Peyer's patch (tissue), 4 donors: ENCODE data around the gene CYP39A1.

Experiments used
- POLR2A ChIP-seq, 2 donors: fragments of 450-650 bp; IDR thresholded peaks; one replicate each; pipeline ENCODE4 v1.5.1; 2017; ENCODE audit warnings: antibody characterized with exemption in 2 of 2, mild to moderate bottlenecking in 2 of 2, moderate library complexity in 2 of 2
- TF ChIP-seq, protein P1 (sequence below), 6 experiments: fragments of 450-650 bp in 4 of 6; fragments of 200-600 bp in 2 of 6; sonication (generic) in 1 of 6; IDR thresholded peaks; one replicate each; pipeline ENCODE4 v1.5.1; 2017 to 2019; ENCODE audit warnings: antibody characterized with exemption in 6 of 6, mild to moderate bottlenecking in 3 of 6, moderate library complexity in 1 of 6

- TF ChIP-seq, protein P1, sequence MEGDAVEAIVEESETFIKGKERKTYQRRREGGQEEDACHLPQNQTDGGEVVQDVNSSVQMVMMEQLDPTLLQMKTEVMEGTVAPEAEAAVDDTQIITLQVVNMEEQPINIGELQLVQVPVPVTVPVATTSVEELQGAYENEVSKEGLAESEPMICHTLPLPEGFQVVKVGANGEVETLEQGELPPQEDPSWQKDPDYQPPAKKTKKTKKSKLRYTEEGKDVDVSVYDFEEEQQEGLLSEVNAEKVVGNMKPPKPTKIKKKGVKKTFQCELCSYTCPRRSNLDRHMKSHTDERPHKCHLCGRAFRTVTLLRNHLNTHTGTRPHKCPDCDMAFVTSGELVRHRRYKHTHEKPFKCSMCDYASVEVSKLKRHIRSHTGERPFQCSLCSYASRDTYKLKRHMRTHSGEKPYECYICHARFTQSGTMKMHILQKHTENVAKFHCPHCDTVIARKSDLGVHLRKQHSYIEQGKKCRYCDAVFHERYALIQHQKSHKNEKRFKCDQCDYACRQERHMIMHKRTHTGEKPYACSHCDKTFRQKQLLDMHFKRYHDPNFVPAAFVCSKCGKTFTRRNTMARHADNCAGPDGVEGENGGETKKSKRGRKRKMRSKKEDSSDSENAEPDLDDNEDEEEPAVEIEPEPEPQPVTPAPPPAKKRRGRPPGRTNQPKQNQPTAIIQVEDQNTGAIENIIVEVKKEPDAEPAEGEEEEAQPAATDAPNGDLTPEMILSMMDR (IDR thresholded peaks at IDR 0.05): no peak
- TF ChIP-seq POLR2A (IDR thresholded peaks at IDR 0.05): no peak
Measured at GRCh38 chr6:46563924-46564323, 88.7 kb downstream of the CYP39A1 start.
